NCI-H1105 treated with DMSO at 0.1 percent for 48 hours (cell line): ENCODE results near the gene MTCL1.

Experiments used
- DNase-seq: peaks from one replicate; lab custom pipeline; 2025; lab: John Stamatoyannopoulos, UW

MTCL1 gene

DNA sequence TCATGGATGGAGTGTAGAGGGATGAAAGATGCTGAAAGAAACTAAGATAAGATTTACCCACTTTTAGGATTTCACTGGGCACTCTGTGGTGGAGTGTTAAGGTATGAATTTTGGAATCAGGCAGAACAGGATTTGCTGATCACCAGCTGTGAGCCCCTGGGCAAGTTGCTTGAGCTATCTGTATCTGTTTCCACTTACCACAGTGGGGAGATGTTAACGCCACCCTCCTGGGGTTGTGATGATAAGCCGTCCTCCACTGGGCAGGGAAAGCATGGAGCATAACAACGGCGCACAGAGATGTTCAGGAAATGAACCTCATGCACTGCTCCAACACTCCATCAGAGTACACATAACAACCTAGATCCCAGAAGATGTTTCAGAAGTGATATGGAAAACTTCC, 160.6 kb downstream of the MTCL1 start:
- DNase-seq, result no peak

- no peak for DNase-seq
These were observed 161.3 kb downstream of the MTCL1 start for GRCh38 chr18:8866679-8867078.

DNA sequence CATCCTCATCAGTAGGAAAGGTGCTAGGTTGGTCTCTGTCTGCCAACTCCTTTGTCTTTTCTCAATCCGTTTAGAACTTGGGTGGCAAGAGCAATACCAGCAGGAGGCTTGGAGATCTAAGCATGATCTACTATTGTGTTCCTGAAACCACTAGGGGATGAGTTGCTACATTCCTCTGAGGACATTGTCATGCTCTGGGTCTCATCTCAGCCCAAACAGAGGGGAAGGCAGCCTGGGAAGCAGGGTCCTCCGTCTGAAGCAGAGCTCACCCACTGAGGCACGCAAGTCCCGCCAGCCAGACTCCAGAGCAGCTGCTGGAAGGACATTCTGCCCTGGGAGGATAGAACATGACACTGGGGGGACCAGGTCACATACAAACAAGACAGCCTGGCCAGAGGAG, 162.9 kb downstream of the MTCL1 start:
- DNase-seq, result no peak

DNA sequence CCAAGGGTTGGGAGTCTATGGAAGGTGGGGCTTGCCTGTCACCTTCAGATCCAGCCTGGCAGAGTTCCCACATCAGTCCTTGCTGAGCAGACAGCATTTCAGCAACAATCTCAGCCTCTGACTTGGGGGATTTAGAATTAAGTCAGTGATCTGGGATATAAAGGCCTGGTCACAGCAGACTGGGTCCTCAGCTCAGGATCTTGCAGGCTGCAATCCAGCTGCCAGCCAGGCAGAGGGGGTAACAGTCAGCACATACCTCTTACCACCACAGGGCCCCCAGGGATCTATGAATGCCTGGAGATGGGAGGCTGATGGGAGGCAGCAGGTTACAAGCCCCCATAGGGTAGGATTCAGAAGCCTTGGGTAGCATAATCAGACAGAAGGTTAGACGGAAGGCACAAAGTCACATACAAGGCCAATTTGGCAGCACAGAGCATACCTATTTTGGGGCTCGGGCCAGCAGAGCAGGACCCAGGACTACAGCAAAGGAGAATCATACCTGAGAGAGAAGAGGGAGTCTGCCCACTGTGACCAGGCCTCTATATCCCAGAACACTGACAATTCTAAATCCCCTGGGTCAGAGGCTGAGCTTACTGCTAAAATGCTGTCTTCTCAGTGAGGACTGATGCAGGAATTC, 163.5 kb downstream of the MTCL1 start:
- DNase-seq, result no peak

GRCh38 chr18:8869696-8870095, 164.3 kb downstream of the MTCL1 start:
- no peak for DNase-seq

GRCh38 chr18:8870528-8870927, 165.2 kb downstream of the MTCL1 start:
- no peak for DNase-seq

GRCh38 chr18:8871489-8871888, 166.1 kb downstream of the MTCL1 start:
- no peak for DNase-seq

DNA sequence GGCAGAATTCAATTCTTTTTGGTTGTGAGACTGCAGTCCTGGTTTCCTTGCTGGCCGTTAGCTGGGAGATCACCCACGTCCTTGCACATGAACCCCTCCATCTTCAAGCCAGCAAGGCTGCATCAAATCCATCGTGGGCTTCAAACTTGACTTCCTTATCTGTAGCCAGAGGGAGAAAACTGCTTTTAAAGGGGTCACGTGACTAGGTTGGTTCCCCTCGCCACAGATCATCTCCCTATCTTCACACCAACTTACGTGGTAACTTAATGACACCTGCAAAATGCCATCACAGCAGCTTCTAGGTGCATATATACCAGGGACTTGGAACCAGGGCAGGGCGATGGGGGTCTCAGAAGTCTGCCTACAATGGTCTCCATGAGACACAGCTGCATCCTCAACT, 169.5 kb downstream of the MTCL1 start:
- DNase-seq, result no peak

DNA sequence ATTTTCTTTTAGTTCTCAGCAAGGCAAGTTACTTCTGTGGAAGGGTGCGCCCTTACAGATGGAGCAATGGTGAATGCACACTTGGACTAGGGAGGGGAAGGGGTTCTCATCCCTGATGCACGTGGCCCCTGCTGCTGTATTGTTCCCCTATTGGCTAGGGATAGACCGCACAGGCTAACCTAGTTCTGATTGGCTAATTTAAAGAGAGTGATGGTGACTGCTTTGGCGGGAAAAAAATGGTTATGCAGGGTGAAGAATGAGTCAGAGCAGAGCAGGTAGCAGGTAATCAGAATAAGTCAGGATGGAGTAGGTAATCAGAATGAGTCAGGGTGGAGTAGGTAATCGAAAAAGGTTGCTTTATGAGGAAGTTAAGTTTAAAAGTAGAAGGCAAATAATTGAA, 171.5 kb downstream of the MTCL1 start:
- DNase-seq, result no peak

DNA sequence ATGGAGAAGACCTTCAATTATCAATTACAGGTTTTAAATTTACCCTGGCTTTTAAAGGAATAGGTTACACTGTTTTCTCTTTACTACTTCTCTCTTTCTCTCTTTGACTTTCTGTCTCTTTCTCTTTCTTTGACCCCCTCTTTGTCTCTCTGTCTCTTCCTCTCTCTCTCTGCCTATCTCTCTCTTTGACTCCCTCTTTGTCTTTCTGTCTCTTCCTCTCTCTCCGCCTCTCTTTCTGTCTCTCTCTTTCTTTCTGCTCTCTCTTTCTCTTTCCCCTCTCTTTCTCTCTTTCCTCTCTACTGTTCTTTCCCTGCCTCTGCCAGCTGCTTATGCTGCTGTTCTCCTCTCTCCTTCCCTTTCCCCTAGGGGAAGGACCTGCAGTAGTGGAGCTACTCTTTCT, 175.7 kb downstream of the MTCL1 start:
- DNase-seq, result no peak
